ENCODE results near the gene PAQR5.

GRCh38 chr15:69298354-69298696, 387 bp upstream of the PAQR5 start:
- TF ChIP-seq CTCF (IDR thresholded peaks at IDR 0.05), result no peak
- no peak for TF ChIP-seq EP300 (IDR thresholded peaks at IDR 0.05)
